Adrenal gland (tissue), 12 donors: ENCODE measurements around the gene KCNIP3. TPM values are rescaled to one million over a fixed set of nuclear protein-coding genes. Genes with fewer than 3 reads are reported as not detected.

Experiments used
- DNase-seq, 7 donors: peaks; one replicate each; pipeline ENCODE4 v3.0.0-alpha.2; 2019 to 2020
- H3K27ac ChIP-seq, 5 donors: fragments of 200-600 bp; sonication (generic) in 4 of 5; 1 replicate in 3 of 5; 2 replicates in 2 of 5; pipeline versions ENCODE4 v1.5.1 to v1.8.0; 2016 to 2020; ENCODE audit warnings: mild to moderate bottlenecking in 1 of 5
- H3K27me3 ChIP-seq: fragments of 200-600 bp; 2 replicates; pipeline ENCODE4 v1.8.0; 2021
- H3K36me3 ChIP-seq, 2 donors: fragments of 200-600 bp; replicated peaks in 1 of 2; 1 replicate in 1 of 2; 2 replicates in 1 of 2; pipeline versions ENCODE4 v1.5.1 to v1.8.0; 2018 to 2022
- H3K4me1 ChIP-seq, 2 donors: fragments of 200-600 bp; replicated peaks in 1 of 2; 1 replicate in 1 of 2; 2 replicates in 1 of 2; pipeline versions ENCODE4 v1.5.1 to v1.8.0; 2018 to 2021
- H3K4me3 ChIP-seq, 4 donors: fragments of 200-600 bp; sonication (generic) in 3 of 4; one replicate each; pipeline ENCODE4 v1.5.1; 2016 to 2018
- H3K9me3 ChIP-seq, 3 donors: fragments of 200-600 bp; sonication (generic) in 1 of 3; replicated peaks in 1 of 3; 1 replicate in 2 of 3; 2 replicates in 1 of 3; pipeline versions ENCODE4 v1.5.1 to v1.8.0; 2016 to 2021
- CTCF ChIP-seq, 6 experiments: fragments of 450-650 bp in 4 of 6; fragments of 200-600 bp in 2 of 6; sonication (generic) in 1 of 6; IDR thresholded peaks; 1 replicate in 5 of 6; 2 replicates in 1 of 6; pipeline versions ENCODE4 v1.5.1 to v1.8.0; 2016 to 2021; ENCODE audit warnings: antibody characterized with exemption in 6 of 6, mild to moderate bottlenecking in 2 of 6, moderate library complexity in 1 of 6
- POLR2A ChIP-seq, 2 donors: fragments of 450-650 bp; IDR thresholded peaks; one replicate each; pipeline ENCODE4 v1.6.1; 2017; ENCODE audit warnings: antibody characterized with exemption in 2 of 2, mild to moderate bottlenecking in 2 of 2, moderate library complexity in 1 of 2
- WGBS, 4 donors: extraction: QIAGEN DNeasy Blood & Tissue Kit in 2 of 4; methylation state at CpG; one replicate each; pipeline versions ENCODE4 v1.1.5 to v1.1.7; 2013 to 2017; 5-methylcytosine and 5-hydroxymethylcytosine counted together
- intact Hi-C, 2 donors: fragments of 100-400 bp; cut with DNase I; formaldehyde crosslinking; loops; one replicate each; pipeline versions ENCODE4 v1.14.1 to v1.15.0; 2022 to 2023
- polyA plus RNA-seq, 3 donors: library from polyadenylated mRNA; stranded (reverse); fragments of 200-250 nt in 2 of 3; fragments of 350-450 nt in 1 of 3; fragmentation: Illumina TruSeq in 1 of 3; extraction: RNeasy Lipid Tissue Mini Kit (QIAGEN cat#74804) in 1 of 3; gene quantifications; one replicate each; pipeline ENCODE4 v1.2.3, GENCODE V29; 2013 to 2014
- total RNA-seq, 9 donors: library from RNA; depleted of rRNA in 4 of 9; stranded (reverse); fragments of >200 nt in 4 of 9; fragments of 120-200 nt in 1 of 9; fragmentation: NEBNext Ultra II Directional in 1 of 9; extraction: Animal tissue kit (Norgen Biotek cat#: 25700) in 1 of 9; gene quantifications; one replicate each; pipeline versions ENCODE4 v1.1.0 to v1.2.4, GENCODE V29; 2013 to 2023
- donor health status: healthy with polysubstance abuse.
- donor health status: Bipolar disorder and iron deficiency.
- donor health status: DM: yes; HTN: yes; CAD: no.
- donor health status: DM: no; HTN: no; CAD: no.
- donor health status: DM: no; HTN: no; CAD: no.
- donor health status: DM: yes; HTN: yes; CAD: no.

KCNIP3 gene
- total and polyA plus RNA-seq, 12 donors: 0.54 to 6.3 (median 1.7) TPM

GRCh38 chr2:95306336-95306895, 9.3 kb downstream of the KCNIP3 start:
- no peak for DNase-seq
- no peaks in the 10 kb centered on the region for H3K36me3 ChIP-seq
- TF ChIP-seq CTCF (IDR thresholded peaks at IDR 0.05) (no peak), POLR2A (IDR thresholded peaks at IDR 0.05) (no peak)
- H3K9me3 ChIP-seq: no peaks in the 10 kb centered on the region
- H3K27ac ChIP-seq: no peak overlapping the region
- no peak overlapping the region for H3K4me3 ChIP-seq
- intact Hi-C loops: no loop called here
- 79 to 91% (median 86%) methylated on average over 9 to 10 of the region's 10 CpGs for WGBS, 4 donors
- H3K27me3 ChIP-seq: no peaks in the 10 kb centered on the region
- no peaks in the 10 kb centered on the region for H3K4me1 ChIP-seq

DNA sequence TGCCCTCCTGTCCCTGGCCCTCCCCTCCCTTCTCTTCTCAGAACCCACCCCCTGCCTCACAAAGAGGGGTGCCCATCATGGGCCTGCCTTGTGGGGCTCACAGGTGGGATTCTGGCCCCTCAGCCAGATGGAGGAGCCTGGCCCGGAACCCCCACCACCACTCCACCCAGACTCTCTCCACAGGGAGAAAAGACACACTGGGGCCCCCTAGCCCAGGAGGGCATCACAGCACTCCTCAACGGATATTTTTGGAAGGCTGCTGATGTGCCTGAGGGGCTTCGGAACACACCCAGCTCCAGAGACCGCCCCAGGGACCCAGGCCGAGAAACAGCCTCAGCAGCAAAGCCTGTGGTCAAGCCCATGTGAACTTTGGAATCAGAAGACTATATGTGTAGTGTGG, 9.9 kb downstream of the KCNIP3 start:
- Histone ChIP-seq H3K36me3 (no peaks in the 10 kb centered on the region), H3K27me3 (no peaks in the 10 kb centered on the region), H3K9me3 (no peaks in the 10 kb centered on the region), H3K4me3 (no peak overlapping the region), H3K4me1 (no peaks in the 10 kb centered on the region), H3K27ac (no peak overlapping the region)
- DNase-seq: no peak
- intact Hi-C loops: no loop called here
- TF ChIP-seq CTCF (IDR thresholded peaks at IDR 0.05) (no peak), POLR2A (IDR thresholded peaks at IDR 0.05) (no peak)
- WGBS, 4 donors: 85 to 100% (median 87%) methylated on average over 2 to 5 of the region's 5 CpGs

GRCh38 chr2:95307878-95308277, 10.7 kb downstream of the KCNIP3 start:
- no peak for TF ChIP-seq POLR2A (IDR thresholded peaks at IDR 0.05)
- no peak for TF ChIP-seq CTCF (IDR thresholded peaks at IDR 0.05)
- WGBS, 4 donors: 62 to 76% (median 71%) methylated on average over 8 of the region's 8 CpGs
- no peaks in the 10 kb centered on the region for H3K27me3 ChIP-seq
- H3K36me3 ChIP-seq: no peaks in the 10 kb centered on the region
- intact Hi-C loops: no loop called here
- no peaks in the 10 kb centered on the region for H3K9me3 ChIP-seq
- no peaks in the 10 kb centered on the region for H3K4me1 ChIP-seq
- no peak for DNase-seq
- H3K4me3 ChIP-seq: no peak overlapping the region
- no peak overlapping the region for H3K27ac ChIP-seq

DNA sequence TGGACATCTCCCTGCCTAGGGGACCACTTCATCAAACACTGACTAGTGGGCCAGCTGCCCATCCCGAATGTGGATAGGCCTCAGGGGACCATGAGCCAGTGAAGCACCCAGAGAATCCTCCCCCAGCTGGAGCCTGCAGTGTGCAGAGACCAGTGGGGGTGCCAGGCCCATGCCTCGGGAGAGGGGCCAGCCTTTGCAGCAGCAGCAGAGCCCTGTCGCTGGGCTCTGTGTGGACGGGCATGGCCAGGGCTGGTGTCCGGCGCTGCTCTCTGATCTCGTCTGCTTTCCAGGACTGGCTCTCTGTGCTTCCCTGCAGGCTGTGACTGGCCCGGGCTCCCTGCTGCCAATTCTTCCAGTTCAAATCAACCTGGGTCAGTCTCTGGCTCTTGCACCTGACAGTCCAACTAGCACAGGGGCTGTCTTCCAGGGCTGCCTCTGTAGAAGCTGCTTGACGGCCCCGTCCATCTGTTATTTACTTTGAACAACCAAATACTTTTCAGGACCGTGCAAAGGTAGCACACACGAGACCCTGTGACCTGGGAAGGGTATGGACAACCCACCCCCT, 11.4 kb downstream of the KCNIP3 start:
- DNase-seq: no peak
- Histone ChIP-seq H3K4me3 (no peak overlapping the region), H3K4me1 (no peaks in the 10 kb centered on the region), H3K36me3 (no peaks in the 10 kb centered on the region), H3K9me3 (no peaks in the 10 kb centered on the region), H3K27me3 (no peaks in the 10 kb centered on the region), H3K27ac (no peak overlapping the region)
- TF ChIP-seq POLR2A (IDR thresholded peaks at IDR 0.05) (no peak), CTCF (IDR thresholded peaks at IDR 0.05) (no peak)
- 71 to 90% (median 81%) methylated on average over 8 to 12 of the region's 12 CpGs for WGBS, 4 donors
- intact Hi-C loops: no loop called here
